Fibroblast of pulmonary artery (primary cell): ENCODE measurements around the gene LST1.
A peak's percentile ranks its signal among the peaks of the same experiment; 100 is the strongest.

Source experiments
- DNase-seq: peaks from one replicate; pipeline ENCODE4 v3.0.0-alpha.2; 2010; ENCODE audit warnings: low read depth
- H3K4me3 ChIP-seq: replicated peaks from 2 replicates; pipeline ENCODE4 v1.5.1; 2011; ENCODE audit warnings: low read depth, mild to moderate bottlenecking, control low read depth, low read length, moderate library complexity
- CTCF ChIP-seq: IDR thresholded peaks from 2 replicates; pipeline ENCODE4 v1.5.1; 2011; ENCODE audit warnings: mild to moderate bottlenecking, control low read depth, low read length, inconsistent platforms; ENCODE audit errors: missing control alignments

Gene LST1

GRCh38 chr6:31559958-31560696, 25.9 kb upstream of the LST1 start:
- DNase-seq, result peak; percentile 77
- no peak overlapping the region for H3K4me3 ChIP-seq

GRCh38 chr6:31560697-31561058, 25.4 kb upstream of the LST1 start:
- DNase-seq, result no peak
- TF ChIP-seq CTCF, result no peak
- no peak overlapping the region for H3K4me3 ChIP-seq

More at GRCh38 chr6:31559958-31560696, 25.9 kb upstream of the LST1 start:
- no peak for TF ChIP-seq CTCF

- no peak overlapping the region for H3K4me3 ChIP-seq
- no peak for DNase-seq
- TF ChIP-seq CTCF, result no peak
These were observed 18.3 kb upstream of the LST1 start for GRCh38 chr6:31567531-31568370.

GRCh38 chr6:31568537-31568961, 17.5 kb upstream of the LST1 start:
- DNase-seq, result no peak

GRCh38 chr6:31569861-31570536, 16.1 kb upstream of the LST1 start:
- no peak for TF ChIP-seq CTCF
- H3K4me3 ChIP-seq, result no peak overlapping the region
- DNase-seq, result no peak

More at GRCh38 chr6:31568537-31568961, 17.5 kb upstream of the LST1 start:
- TF ChIP-seq CTCF, result no peak
- no peak overlapping the region for H3K4me3 ChIP-seq

GRCh38 chr6:31572041-31572911, 13.8 kb upstream of the LST1 start, which contains the start of gene LTA:
TSS of gene LTA (plus strand) at chr6:31572289. CDS start at chr6:31572743, 454 bp downstream.
- DNase-seq, result no peak
- H3K4me3 ChIP-seq, result no peak within 1 kb of the TSS
- TF ChIP-seq CTCF, result no peak
